H9 (cell line): ENCODE data around the gene ARHGAP29. TPM values are rescaled to one million over a fixed set of nuclear protein-coding genes. Genes with fewer than 3 reads are reported as not detected.

Experiments used
- DNase-seq: peaks from one replicate; pipeline ENCODE4 v3.0.0-alpha.2; 2017
- H2AFZ ChIP-seq: one replicate; pipeline ENCODE4 v1.6.1; 2013; ENCODE audit warnings: mild to moderate bottlenecking, low read length, control low read depth, moderate library complexity
- H2AK5ac ChIP-seq: 2 replicates; pipeline ENCODE4 v1.6.1; 2013; ENCODE audit warnings: low read length, control low read depth, mixed read lengths; ENCODE audit not compliant: insufficient read length
- H2BK120ac ChIP-seq: one replicate; pipeline ENCODE4 v1.6.1; 2013; ENCODE audit warnings: low read depth, mild to moderate bottlenecking, low read length, control low read depth, inconsistent platforms; ENCODE audit not compliant: poor library complexity, severe bottlenecking
- H2BK12ac ChIP-seq: 2 replicates; pipeline ENCODE4 v1.6.1; 2013; ENCODE audit warnings: low read length, control low read depth, mixed read lengths, low read depth; ENCODE audit not compliant: insufficient read length
- H2BK15ac ChIP-seq: 2 replicates; pipeline ENCODE4 v1.6.1; 2013; ENCODE audit warnings: low read depth, low read length, control low read depth
- H2BK20ac ChIP-seq: one replicate; pipeline ENCODE4 v1.6.1; 2013; ENCODE audit warnings: low read depth, mild to moderate bottlenecking, low read length, control low read depth, inconsistent platforms; ENCODE audit not compliant: poor library complexity, severe bottlenecking
- H2BK5ac ChIP-seq: 2 replicates; pipeline ENCODE4 v1.6.1; 2013; ENCODE audit warnings: low read length, control low read depth, mixed read lengths; ENCODE audit not compliant: insufficient read length
- H3K14ac ChIP-seq: 2 replicates; pipeline ENCODE4 v1.6.1; 2013; ENCODE audit warnings: low read length, control low read depth; ENCODE audit not compliant: insufficient read depth
- H3K18ac ChIP-seq: 2 replicates; pipeline ENCODE4 v1.6.1; 2013; ENCODE audit warnings: low read depth, mild to moderate bottlenecking, mixed read lengths, low read length, control low read depth; ENCODE audit not compliant: insufficient read length
- H3K23ac ChIP-seq: 2 replicates; pipeline ENCODE4 v1.6.1; 2013; ENCODE audit warnings: low read length, control low read depth, mixed read lengths, low read depth; ENCODE audit not compliant: insufficient read length
- H3K23me2 ChIP-seq: 2 replicates; pipeline ENCODE4 v1.6.1; 2013; ENCODE audit warnings: low read depth, mild to moderate bottlenecking, mixed read lengths, low read length, control low read depth; ENCODE audit not compliant: insufficient read length, poor library complexity, severe bottlenecking
- H3K27ac ChIP-seq: 2 replicates; pipeline ENCODE4 v1.5.1; 2013; ENCODE audit warnings: low read length, control low read depth, mixed read lengths, low read depth; ENCODE audit not compliant: insufficient read length
- H3K27me3 ChIP-seq: 2 replicates; pipeline ENCODE4 v1.6.1; 2013; ENCODE audit warnings: low read length, control low read depth, inconsistent platforms; ENCODE audit not compliant: insufficient read depth
- H3K4ac ChIP-seq: 2 replicates; pipeline ENCODE4 v1.6.1; 2013; ENCODE audit warnings: low read depth, mild to moderate bottlenecking, control low read depth, inconsistent platforms, low read length, moderate library complexity
- H3K4me1 ChIP-seq: 2 replicates; pipeline ENCODE4 v1.6.1; 2013; ENCODE audit warnings: low read length, control low read depth, inconsistent platforms; ENCODE audit not compliant: insufficient read depth
- H3K4me2 ChIP-seq: 2 replicates; pipeline ENCODE4 v1.6.1; 2013; ENCODE audit warnings: low read length, control low read depth, mixed read lengths; ENCODE audit not compliant: insufficient read length, insufficient read depth
- H3K56ac ChIP-seq: 2 replicates; pipeline ENCODE4 v1.6.1; 2013; ENCODE audit warnings: low read depth, mild to moderate bottlenecking, mixed read lengths, low read length, control low read depth; ENCODE audit not compliant: insufficient read length
- H3K79me1 ChIP-seq: 2 replicates; pipeline ENCODE4 v1.6.1; 2013; ENCODE audit warnings: low read depth, mild to moderate bottlenecking, moderate library complexity, low read length, control low read depth, inconsistent platforms; ENCODE audit not compliant: insufficient read depth, poor library complexity, severe bottlenecking
- H3K79me2 ChIP-seq: 2 replicates; pipeline ENCODE4 v1.6.1; 2013; ENCODE audit warnings: low read length, control low read depth, inconsistent platforms; ENCODE audit not compliant: insufficient read depth
- H3K9ac ChIP-seq: 2 replicates; pipeline ENCODE4 v1.6.1; 2013; ENCODE audit warnings: low read length, control low read depth, mixed read lengths; ENCODE audit not compliant: insufficient read length; ENCODE audit errors: extremely low read depth
- H3K9me3 ChIP-seq: one replicate; pipeline ENCODE4 v1.6.1; 2013; ENCODE audit warnings: low read depth, low read length, inconsistent platforms; ENCODE audit not compliant: control insufficient read depth
- H3T11ph ChIP-seq: one replicate; pipeline ENCODE4 v1.6.1; 2013; ENCODE audit warnings: mild to moderate bottlenecking, low read length, control low read depth, inconsistent platforms
- H4K20me1 ChIP-seq: one replicate; pipeline ENCODE4 v1.6.1; 2013; ENCODE audit not compliant: control insufficient read depth, insufficient read length, insufficient read depth
- H4K5ac ChIP-seq: 2 replicates; pipeline ENCODE4 v1.6.1; 2013; ENCODE audit warnings: low read depth, mild to moderate bottlenecking, mixed read lengths, low read length, control low read depth; ENCODE audit not compliant: insufficient read length
- H4K8ac ChIP-seq: replicated peaks from 2 replicates; pipeline ENCODE4 v1.6.1; 2013; ENCODE audit warnings: low read length, control low read depth, mixed read lengths, low read depth; ENCODE audit not compliant: insufficient read length
- H4K91ac ChIP-seq: 2 replicates; pipeline ENCODE4 v1.6.1; 2013; ENCODE audit warnings: low read depth, mild to moderate bottlenecking, moderate library complexity, mixed read lengths, low read length, control low read depth; ENCODE audit not compliant: insufficient read length
- H3K27ac Mint-ChIP-seq, 3 experiments: 2 replicates in 2 of 3; 3 replicates in 1 of 3; pipeline ENCODE4 v1.8.0; 2020 to 2021; ENCODE audit warnings: mixed read lengths in 3 of 3, mild to moderate bottlenecking in 1 of 3, moderate library complexity in 1 of 3
- H3K27me3 Mint-ChIP-seq: 2 replicates; pipeline ENCODE4 v1.8.0; 2021; ENCODE audit warnings: low read depth, mild to moderate bottlenecking, moderate library complexity, mixed read lengths
- H3K36me3 Mint-ChIP-seq, 3 experiments: 2 replicates in 2 of 3; 3 replicates in 1 of 3; pipeline ENCODE4 v1.8.0; 2020 to 2021; ENCODE audit warnings: low read depth in 3 of 3, mixed read lengths in 3 of 3; ENCODE audit not compliant: insufficient read depth in 1 of 3
- H3K4me1 Mint-ChIP-seq, 2 experiments: 2 replicates each; pipeline ENCODE4 v1.8.0; 2020; ENCODE audit warnings: mixed read lengths in 2 of 2
- H3K4me3 Mint-ChIP-seq, 2 experiments: 2 replicates in 1 of 2; 3 replicates in 1 of 2; pipeline ENCODE4 v1.8.0; 2020 to 2021; ENCODE audit warnings: mild to moderate bottlenecking in 2 of 2, mixed read lengths in 2 of 2, moderate library complexity in 1 of 2
- H3K9me3 Mint-ChIP-seq, 2 experiments: 2 replicates in 1 of 2; 3 replicates in 1 of 2; pipeline ENCODE4 v1.8.0; 2020; ENCODE audit warnings: mild to moderate bottlenecking in 2 of 2, mixed read lengths in 2 of 2, moderate library complexity in 1 of 2
- CTCF ChIP-seq: fragments of 200-600 bp; sonication (generic); conservative IDR thresholded peaks from 3 replicates; pipeline ENCODE4 v1.8.0; 2021; ENCODE audit warnings: antibody characterized with exemption, mild to moderate bottlenecking
- WGBS: extraction: QIAGEN DNeasy Blood & Tissue Kit; methylation state at CpG from one replicate; pipeline ENCODE4 v1.1.7; 2013; ENCODE audit warnings: missing lambda C conversion rate, low lambda C conversion rate, mixed read lengths; ENCODE audit not compliant: insufficient read length; ENCODE audit errors: extremely low coverage; 5-methylcytosine and 5-hydroxymethylcytosine counted together
- total RNA-seq: library from RNA; stranded (reverse); gene quantifications from 2 replicates; pipeline ENCODE4 v1.2.1, GENCODE V29; 2021

The ARHGAP29 gene
- total RNA-seq, 1 experiment from 2014 or later, result 1.3 TPM

DNA sequence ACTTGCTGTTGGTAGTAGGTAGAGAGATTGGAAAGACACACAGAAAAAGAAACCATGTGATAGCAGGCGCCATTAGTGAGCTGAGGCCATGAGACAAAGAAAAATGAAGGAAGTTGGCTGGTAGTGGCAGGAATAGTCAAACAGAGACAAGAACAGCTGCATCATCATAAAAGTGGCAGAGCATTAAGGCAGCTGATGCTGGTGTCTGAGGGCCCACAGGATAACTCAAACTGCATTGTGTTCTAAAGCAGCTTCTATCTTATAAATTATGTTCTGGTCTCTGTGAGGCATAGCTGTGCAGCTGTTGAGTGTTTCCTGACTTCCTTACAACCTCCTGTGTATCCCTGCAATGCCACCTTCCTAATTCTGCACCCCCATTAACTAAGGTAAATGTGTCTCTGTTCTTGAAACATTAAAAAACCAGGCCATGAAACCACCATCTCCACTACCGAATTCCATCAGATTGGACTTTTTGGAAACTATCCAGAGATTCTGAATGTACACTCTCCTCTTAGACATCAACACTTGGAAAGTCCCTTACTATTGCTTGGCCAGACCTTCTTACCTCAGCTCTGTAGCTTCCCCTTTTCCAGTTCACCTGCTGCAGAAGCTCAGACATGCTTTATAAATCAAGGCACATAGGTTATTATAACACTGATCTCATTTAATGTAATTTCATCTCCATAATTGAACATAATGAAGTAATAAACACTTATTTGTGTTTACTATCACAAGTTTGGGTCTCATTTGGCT is 23.4 kb upstream of the ARHGAP29 start:
- Histone ChIP-seq H4K91ac (no peak overlapping the region), H3K23me2 (no peaks in the 10 kb centered on the region), H3K9ac (no peak overlapping the region), H3K27me3 (peaks cover 41% of the 10 kb centered on the region), H3K4ac (no peak overlapping the region), H2AFZ (no peak overlapping the region), H2BK20ac (no peak overlapping the region), H3K27ac (no peak overlapping the region), H3K79me1 (no peaks in the 10 kb centered on the region), H4K5ac (no peak overlapping the region), H4K8ac (no peak overlapping the region), H3K14ac (no peak overlapping the region), H2AK5ac (no peak overlapping the region), H2BK5ac (no peak overlapping the region), H3T11ph (no peak overlapping the region), H3K23ac (no peak overlapping the region), H3K79me2 (no peaks in the 10 kb centered on the region), H3K4me1 (peaks cover 2% of the 10 kb centered on the region; the same call in 1 of the 2 replicates), H2BK120ac (no peak overlapping the region), H3K9me3 (no peaks in the 10 kb centered on the region), H2BK15ac (no peak overlapping the region), H3K18ac (no peak overlapping the region), H2BK12ac (no peak overlapping the region), H3K4me2 (no peak overlapping the region), H4K20me1 (no peaks in the 10 kb centered on the region), H3K56ac (no peak overlapping the region)
- DNase-seq, result no peak
- no peak overlapping the region for H3K4me3 Mint-ChIP-seq
- no peak overlapping the region for H3K27ac Mint-ChIP-seq
- no peak for TF ChIP-seq CTCF
- H3K27me3 Mint-ChIP-seq, result peaks cover 100% of the 10 kb centered on the region
- peaks cover 0 to 2% of the 10 kb centered on the region in 2 experiments; a peak in 2 of 5 replicates for H3K9me3 Mint-ChIP-seq
- no CpG with 5 or more reads among the region's 2 CpGs for WGBS
- H3K4me1 Mint-ChIP-seq, result peaks cover 8 to 15% of the 10 kb centered on the region in 2 experiments
- no peaks in the 10 kb centered on the region; a peak in 1 of 7 replicates for H3K36me3 Mint-ChIP-seq
